GM12864 (cell line): ENCODE data around the gene FAM117B.

Experiments used
- DNase-seq: peaks from one replicate; pipeline ENCODE4 v3.0.0-alpha.2; 2011; ENCODE audit warnings: low read depth
- H3K4me3 ChIP-seq: 2 replicates; pipeline ENCODE4 v1.5.1; 2011; ENCODE audit warnings: mild to moderate bottlenecking, low read depth, low read length, control low read depth
- CTCF ChIP-seq: IDR thresholded peaks from 2 replicates; pipeline ENCODE4 v1.5.1; 2011; ENCODE audit warnings: low read depth, mild to moderate bottlenecking, moderate library complexity, low read length, control low read depth, inconsistent platforms; ENCODE audit errors: missing control alignments

FAM117B gene

GRCh38 chr2:202634556-202635427 lies at the start of gene FAM117B:
FAM117B (plus strand) TSS chr2:202634969; CDS start chr2:202635188, 219 bp downstream.
- peak within 1 kb of the TSS; percentile 96 for H3K4me3 ChIP-seq
- TF ChIP-seq CTCF = peak; percentile 15
- peak; percentile 91 for DNase-seq

- H3K4me3 ChIP-seq = no peak overlapping the region
- DNase-seq = peak; percentile 38
- peak; percentile 93 for TF ChIP-seq CTCF
Observed at GRCh38 chr2:202588647-202589581, 45.9 kb upstream of the FAM117B start.

GRCh38 chr2:202589582-202589949 lies 45.2 kb upstream of the FAM117B start:
- no peak for DNase-seq
- no peak overlapping the region for H3K4me3 ChIP-seq
- TF ChIP-seq CTCF = no peak

GRCh38 chr2:202592566-202592965 lies 42.2 kb upstream of the FAM117B start:
- no peak for TF ChIP-seq CTCF
- H3K4me3 ChIP-seq = no peak overlapping the region
- no peak for DNase-seq

GRCh38 chr2:202599105-202599504 lies 35.7 kb upstream of the FAM117B start:
- TF ChIP-seq CTCF = no peak
- no peak for DNase-seq
- no peak overlapping the region for H3K4me3 ChIP-seq

GRCh38 chr2:202599911-202600310 lies 34.9 kb upstream of the FAM117B start:
- TF ChIP-seq CTCF = no peak

More at GRCh38 chr2:202599911-202600310, 34.9 kb upstream of the FAM117B start:
- H3K4me3 ChIP-seq = no peak overlapping the region
- no peak for DNase-seq
